ENCODE results near the gene HDAC2.
"Not testable (repeated sequence)": the region's sequence is repeated elsewhere in the genome, so short reads cannot be mapped to it uniquely, and the experiment has no call there.

Gene HDAC2

DNA sequence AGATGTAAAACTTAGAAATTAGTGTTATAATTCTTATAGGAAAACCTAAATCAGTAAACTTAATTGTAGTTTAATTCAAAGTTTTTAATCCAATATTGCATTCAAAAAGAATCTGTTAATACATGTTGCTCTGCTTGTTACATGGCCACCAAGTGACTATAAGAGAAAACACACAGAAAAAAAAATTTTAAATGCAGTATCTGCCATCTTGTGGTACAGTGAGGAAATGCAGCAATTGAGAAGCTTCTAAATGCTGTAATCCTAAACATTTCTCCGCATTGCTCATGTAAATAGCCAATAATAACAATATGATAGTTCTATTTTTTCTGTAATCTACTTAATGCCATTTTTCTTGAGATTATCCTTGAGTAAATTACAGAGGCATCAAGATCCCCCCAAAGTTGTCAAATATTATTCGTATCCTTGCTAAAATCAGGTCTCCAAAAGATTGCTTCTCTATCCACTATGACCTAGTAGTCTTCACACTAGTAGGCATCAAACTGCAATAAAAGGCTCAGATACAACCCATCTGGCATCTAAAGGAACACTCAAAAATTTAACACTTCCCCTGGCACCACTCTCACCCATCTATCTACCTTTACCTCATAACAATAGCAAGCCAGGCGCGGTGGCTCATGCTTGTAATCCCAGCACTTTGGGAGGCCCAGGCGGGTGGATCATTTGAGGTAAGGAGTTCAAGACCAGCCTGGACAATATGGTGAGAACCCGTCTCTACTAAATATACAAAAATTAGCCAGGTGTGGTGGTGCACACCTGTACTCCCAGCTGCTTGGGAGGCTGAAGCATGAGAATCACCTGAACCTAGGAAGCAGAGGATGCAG lies 34.6 kb downstream of the HDAC2 start:
- TF ChIP-seq, protein P1, sequence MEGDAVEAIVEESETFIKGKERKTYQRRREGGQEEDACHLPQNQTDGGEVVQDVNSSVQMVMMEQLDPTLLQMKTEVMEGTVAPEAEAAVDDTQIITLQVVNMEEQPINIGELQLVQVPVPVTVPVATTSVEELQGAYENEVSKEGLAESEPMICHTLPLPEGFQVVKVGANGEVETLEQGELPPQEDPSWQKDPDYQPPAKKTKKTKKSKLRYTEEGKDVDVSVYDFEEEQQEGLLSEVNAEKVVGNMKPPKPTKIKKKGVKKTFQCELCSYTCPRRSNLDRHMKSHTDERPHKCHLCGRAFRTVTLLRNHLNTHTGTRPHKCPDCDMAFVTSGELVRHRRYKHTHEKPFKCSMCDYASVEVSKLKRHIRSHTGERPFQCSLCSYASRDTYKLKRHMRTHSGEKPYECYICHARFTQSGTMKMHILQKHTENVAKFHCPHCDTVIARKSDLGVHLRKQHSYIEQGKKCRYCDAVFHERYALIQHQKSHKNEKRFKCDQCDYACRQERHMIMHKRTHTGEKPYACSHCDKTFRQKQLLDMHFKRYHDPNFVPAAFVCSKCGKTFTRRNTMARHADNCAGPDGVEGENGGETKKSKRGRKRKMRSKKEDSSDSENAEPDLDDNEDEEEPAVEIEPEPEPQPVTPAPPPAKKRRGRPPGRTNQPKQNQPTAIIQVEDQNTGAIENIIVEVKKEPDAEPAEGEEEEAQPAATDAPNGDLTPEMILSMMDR (IDR thresholded peaks at IDR 0.05; ENCODE audit: control insufficient read depth, insufficient read depth, low read depth, low read length, missing control alignments), result peak; percentile 68
- peak; percentile 24 for DNase-seq (ENCODE audit: low read depth)
- no peak overlapping the region for H3K4me3 ChIP-seq (ENCODE audit: control insufficient read depth, low read depth, low read length)

DNA sequence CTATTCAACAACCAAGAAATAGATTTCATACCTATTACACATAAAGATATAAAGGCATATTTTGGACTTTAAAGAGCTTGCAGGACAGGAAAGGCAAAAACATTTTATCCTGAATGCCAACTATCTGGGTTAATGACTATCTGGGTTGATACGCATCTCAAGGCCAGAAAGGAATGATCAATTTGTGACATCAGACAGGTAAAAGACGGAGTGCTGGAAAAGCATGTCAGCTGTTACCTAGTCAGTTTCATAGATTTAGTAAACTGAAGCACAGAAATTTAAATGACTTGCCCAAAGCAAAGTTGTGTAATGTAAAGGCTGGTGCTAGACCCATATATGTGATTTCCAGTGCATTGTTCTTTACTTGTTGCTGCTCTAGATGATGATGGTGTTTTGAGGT lies 36.8 kb downstream of the HDAC2 start:
- no peak overlapping the region for H3K4me3 ChIP-seq (ENCODE audit: control insufficient read depth, low read depth, low read length)
- DNase-seq (ENCODE audit: low read depth), result no peak
- TF ChIP-seq, protein P1 (IDR thresholded peaks at IDR 0.05; ENCODE audit: control insufficient read depth, insufficient read depth, low read depth, low read length, missing control alignments), result no peak

DNA sequence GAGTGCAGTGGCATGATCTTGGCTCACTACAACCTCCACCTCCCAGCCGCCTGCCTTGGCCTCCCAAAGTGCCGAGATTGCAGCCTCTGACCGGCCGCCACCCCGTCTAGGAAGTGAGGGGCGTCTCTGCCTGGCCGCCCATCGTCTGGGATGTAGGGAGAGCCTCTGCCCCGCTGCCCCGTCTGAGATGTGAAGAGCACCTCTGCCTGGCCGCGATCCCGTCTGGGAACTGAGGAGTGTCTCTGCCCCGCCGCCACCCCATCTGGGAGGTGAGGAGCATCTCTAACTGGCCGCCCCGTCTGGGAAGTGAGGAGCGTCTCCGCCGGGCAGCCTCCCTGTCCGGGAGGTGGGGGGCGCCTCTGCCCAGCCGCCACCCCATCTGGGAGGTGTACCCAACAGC lies 39.0 kb downstream of the HDAC2 start:
- H3K4me3 ChIP-seq (ENCODE audit: control insufficient read depth, low read depth, low read length); DNase-seq (ENCODE audit: low read depth): not testable (repeated sequence)

DNA sequence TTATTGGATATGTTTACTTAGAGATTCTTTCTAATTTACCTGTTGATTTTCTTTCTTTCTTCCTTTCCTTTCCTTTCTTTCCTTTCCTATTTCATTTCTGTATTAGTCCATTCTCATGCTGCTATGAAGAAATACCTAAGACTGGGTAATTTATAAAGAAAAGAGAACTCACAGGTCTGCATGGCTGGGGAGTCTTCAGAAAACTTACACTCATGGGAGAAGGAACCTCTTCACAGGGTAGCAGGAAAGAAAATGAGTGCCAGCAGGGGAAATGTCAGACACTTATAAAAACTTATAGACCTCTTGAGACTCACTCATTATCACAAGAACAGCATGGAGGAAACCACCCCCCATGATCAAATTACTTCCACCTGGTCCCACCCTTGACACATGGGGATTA lies 40.8 kb downstream of the HDAC2 start:
- no peak for DNase-seq (ENCODE audit: low read depth)
- TF ChIP-seq, protein P1 (IDR thresholded peaks at IDR 0.05; ENCODE audit: control insufficient read depth, insufficient read depth, low read depth, low read length, missing control alignments), result no peak
- no peak overlapping the region for H3K4me3 ChIP-seq (ENCODE audit: control insufficient read depth, low read depth, low read length)

DNA sequence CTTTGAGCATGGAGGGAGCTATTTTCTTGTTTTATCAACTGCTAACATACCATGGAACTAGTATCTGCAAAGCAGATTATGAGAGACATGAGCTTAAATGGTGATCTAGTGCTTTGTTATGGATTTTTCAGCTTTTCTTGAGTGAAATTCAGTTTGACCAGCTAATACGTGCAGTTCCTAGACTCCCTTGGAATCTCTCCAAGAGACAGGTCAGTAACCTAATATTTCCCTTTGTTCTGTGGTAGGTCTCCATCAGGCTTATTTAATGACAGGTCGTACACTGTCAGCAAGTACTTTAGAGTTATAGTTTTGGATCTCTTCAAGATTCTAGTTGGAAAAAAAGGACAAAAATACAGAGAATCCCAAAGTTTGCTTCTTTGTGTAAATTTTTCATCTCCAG lies 43.9 kb downstream of the HDAC2 start:
- H3K4me3 ChIP-seq (ENCODE audit: control insufficient read depth, low read depth, low read length), result no peak overlapping the region
- TF ChIP-seq, protein P1 (IDR thresholded peaks at IDR 0.05; ENCODE audit: control insufficient read depth, insufficient read depth, low read depth, low read length, missing control alignments), result no peak
- DNase-seq (ENCODE audit: low read depth), result no peak

DNA sequence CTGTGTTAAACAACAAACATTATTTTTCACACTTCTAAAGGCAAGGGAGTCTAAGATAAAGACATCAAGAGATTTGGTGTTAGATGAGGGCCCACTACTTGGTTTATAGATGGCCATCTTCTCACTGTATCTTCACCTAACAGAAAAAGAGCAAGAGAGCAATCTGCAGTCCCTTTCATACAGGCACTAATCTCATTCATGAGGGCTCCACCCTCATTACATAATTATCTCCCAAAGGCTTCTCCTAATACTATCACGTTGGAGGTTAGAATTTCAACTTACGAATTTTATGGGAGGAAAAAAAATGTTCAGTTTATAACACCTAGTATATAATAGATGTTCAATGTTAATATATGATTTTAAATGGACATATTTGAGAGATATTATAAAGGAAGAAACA lies 45.6 kb downstream of the HDAC2 start:
- no peak for DNase-seq (ENCODE audit: low read depth)
- no peak overlapping the region for H3K4me3 ChIP-seq (ENCODE audit: control insufficient read depth, low read depth, low read length)
- TF ChIP-seq, protein P1 (IDR thresholded peaks at IDR 0.05; ENCODE audit: control insufficient read depth, insufficient read depth, low read depth, low read length, missing control alignments), result no peak

DNA sequence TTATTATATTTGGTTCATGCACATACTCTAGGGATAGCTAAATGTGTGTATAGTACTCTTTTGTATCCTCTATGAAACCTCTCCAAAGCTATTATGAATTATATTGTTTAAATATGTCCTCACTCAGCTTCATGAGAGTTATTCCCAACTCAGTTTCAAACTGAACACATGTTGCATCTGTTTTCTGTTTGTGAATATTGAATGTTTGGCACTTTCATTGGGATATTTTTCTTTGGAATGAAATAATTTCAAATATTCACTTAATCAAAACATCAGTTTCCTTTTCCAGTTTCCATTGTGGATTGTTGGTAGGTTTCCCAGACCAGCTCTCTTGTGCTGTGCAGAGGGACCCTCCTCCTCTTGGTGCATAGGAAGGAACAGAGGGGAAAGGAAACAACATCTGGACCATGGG lies 46.6 kb downstream of the HDAC2 start:
- TF ChIP-seq, protein P1 (IDR thresholded peaks at IDR 0.05; ENCODE audit: control insufficient read depth, insufficient read depth, low read depth, low read length, missing control alignments), result no peak

More for the DNA sequence above, 46.6 kb downstream of the HDAC2 start:
- H3K4me3 ChIP-seq (ENCODE audit: control insufficient read depth, low read depth, low read length), result no peak overlapping the region
- no peak for DNase-seq (ENCODE audit: low read depth)

Data from AG09309 (cell line).